Inflammatory macrophage treated with lipopolysaccharide for 4 hours (primary cell): Measurements from ENCODE around the gene TRAF6.
A peak's percentile ranks its signal among the peaks of the same experiment; 100 is the strongest.

Experiments
- DNase-seq: peaks from one replicate; pipeline ENCODE4 v3.0.0-alpha.2; 2020

Gene TRAF6

DNA sequence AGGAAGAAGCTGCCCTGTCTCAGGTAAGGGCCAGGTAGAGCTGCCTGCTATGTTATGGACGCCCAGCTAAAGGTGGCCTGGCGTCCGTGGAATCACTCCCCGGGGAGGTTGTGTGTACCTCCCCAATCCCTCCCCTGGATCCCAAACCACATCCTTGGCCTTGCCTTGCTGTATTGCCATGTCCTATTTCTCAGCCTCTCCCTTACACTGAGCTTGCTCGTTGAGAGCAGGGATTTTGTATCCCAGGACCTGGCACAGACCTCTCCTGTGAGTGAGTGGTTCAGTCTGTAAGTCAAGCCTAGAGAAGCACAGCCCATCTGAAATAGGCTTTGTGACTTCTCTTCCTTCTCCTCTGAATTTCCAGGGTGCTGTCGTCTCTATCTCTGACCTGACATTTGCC is 53.9 kb downstream of the TRAF6 start:
- no peak for DNase-seq

DNA sequence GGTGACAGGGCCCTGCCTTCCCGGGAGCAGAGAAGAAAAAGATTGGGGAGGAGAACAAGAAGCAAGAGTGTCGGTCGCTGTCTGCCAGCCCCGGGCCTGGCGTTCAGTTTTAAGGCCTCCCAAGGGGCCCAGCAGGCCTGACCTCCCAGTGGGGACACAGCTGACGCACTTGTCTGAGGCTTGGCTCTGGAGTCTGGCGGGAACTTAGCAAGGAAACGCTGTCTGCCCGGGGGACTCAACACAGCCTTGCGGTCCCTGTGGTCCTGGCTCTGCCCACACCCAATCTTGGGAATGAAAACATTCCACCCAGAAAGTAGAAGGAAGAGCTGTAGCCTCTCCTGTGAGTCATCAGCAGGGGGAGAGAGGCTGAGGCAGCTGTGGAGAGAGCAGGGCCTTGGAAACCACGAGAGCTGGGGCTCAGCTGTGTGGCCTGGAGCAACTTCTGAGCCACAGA is 54.4 kb downstream of the TRAF6 start:
- DNase-seq: peak; percentile 19

DNA sequence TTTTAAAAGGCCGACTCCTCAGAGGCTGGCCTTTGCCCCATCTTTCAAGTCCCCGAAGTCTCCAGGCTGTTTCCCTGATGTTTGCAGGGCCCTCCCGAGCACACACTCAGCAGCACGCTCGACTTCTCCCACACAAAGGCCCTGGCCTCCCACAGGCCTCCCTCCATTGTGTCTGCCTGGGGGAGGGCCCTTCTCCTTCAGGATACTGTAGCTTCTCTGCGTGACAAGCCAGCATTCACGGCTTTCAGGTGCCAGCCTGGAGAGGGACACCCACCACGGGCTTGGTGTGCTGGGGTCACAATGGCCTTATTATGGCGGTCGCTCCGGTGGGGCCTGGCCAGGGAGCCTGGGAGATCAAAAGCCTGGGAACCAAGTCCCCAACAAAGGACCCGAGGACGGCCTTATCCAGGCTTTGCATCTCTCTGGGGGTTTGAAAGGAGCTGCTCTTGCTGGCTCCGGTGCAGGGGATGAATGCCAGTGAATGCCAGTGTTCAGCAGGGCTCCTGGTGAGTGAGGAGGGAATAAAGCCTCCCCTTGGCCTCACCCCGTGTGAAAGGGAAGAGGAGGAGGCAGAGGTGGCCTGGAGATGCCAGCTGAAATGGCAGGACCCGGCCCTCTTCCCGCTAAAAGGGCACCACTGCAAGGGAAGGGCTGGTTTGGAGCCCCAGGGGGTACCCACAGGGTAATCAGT is 55.0 kb downstream of the TRAF6 start:
- no peak for DNase-seq

DNA sequence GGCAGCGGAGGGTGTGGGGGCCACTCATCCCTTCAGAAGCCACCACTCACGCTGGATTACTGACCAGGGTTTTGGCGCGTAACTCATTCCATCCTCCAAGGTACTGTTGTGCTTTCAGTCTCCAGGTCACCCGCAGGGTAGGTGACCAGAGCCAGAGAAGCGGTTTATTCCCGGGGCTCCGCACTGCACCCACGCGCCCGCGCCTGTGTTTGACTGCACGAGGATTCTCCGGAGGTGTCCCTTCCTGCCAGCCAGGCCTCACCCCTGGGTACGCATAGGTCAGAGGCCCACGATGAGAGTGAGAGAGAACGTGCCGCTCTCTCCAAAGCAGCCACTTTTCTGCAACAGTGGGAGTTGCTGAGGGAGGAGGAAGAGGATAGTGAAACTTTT is 55.5 kb downstream of the TRAF6 start:
- no peak for DNase-seq

DNA sequence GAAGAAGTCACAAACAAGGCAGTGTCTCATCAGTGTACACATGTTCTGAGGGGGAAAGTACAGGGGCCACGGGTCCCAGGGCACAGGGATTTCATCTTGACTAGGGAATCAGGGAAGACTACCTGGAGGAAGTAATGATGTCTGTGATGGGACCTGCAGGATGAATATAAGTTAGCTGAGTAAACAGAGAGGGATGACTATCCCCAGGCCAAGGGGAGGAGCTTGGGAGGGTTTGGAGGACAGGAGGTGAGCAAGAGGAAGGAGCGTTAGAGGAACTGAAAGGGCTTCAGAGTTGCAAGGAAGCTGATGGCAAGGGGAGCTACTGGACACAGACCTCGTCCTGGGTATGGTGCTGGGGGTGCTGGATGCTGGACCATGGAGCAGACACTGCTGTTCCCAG is 56.4 kb downstream of the TRAF6 start:
- peak; percentile 73 for DNase-seq

DNA sequence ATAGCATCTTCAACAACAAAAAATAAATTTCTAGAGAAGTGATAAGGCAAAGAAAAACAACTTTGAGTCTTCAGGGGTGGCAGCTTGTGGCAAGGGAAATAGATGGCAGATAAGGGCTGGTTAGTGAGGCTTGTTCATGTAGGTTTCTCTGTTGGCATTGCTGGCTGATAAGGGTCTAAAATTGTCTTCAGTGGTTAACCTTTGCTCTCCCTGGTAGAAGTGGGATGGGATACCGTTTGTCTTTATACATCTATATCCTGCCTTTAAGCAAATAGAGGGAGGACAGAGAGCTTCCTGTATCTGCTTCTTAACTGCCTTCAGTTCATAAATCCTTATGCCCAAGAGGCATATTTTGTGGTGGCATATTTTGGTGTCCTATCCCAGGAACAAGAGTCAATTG is 57.1 kb downstream of the TRAF6 start:
- DNase-seq: no peak

DNA sequence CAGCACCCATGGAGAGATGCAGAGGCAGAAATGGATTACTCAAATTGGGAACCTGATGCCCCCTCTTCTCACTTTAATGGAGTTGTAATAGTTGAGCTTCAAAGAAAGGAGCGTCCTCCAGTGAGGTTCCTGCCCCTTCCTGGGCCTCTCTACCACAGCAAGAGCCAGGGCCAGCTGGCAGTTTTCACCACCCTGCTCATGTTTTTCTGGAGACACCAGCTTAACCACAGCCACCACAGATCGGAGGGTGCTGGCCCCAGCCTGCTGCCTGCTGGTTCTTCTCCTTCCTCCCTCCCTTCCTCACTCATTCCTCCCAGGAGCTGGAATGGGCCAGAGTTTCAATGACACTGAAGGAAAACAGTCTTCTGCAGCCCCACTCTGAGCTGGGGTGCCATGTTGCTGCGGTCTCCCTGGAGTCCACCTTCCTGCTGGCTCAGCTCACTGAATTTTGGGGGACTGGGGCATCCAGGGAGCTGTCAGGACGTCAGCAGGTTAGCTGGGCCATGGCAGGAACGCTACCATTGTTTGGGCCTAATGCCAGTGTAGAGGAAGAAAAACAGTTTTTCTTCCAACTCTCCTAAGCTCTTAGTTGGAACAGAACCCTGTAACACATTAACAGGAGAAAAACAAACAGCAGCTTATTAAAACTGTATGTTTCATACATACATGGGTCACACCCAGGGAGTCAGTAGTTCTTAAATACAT is 57.7 kb downstream of the TRAF6 start:
- no peak for DNase-seq

DNA sequence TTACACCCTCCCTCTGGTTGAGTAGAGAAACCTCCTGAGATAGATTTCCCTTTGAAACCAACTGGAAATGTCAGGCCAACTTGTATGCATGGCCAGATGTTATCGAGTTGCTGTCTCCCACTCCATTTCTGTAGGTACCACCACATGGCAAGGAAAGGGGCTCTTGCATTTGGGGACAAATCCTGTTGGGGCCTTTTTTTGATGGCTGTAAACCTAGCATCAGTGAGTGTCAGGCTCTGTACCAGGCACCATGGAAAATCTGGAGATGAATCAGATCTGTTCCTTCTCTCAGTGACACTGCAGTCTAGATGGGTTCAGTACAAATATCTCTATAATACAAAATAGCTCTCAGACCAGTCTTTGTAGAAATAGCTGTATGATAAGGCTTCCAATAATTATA is 58.4 kb downstream of the TRAF6 start:
- no peak for DNase-seq

DNA sequence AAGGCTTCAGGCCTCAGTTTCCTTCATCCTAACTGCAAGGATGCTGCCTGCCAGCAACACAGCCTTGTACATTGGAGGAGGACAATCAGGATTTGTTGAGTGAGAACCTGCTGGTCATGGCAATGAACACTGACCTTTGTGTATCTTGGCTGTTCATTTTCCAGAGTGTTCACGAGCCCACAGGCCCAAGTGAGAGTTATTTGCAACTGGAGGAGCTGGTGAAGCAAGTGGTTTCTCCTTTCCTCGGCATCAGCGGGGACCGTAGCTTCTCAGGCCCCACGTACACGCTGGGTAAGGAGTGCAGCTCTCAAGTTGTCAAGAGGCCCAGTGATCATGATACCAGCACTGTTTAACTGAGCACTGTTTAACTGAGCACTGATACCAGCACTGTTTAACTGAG is 59.0 kb downstream of the TRAF6 start:
- no peak for DNase-seq

DNA sequence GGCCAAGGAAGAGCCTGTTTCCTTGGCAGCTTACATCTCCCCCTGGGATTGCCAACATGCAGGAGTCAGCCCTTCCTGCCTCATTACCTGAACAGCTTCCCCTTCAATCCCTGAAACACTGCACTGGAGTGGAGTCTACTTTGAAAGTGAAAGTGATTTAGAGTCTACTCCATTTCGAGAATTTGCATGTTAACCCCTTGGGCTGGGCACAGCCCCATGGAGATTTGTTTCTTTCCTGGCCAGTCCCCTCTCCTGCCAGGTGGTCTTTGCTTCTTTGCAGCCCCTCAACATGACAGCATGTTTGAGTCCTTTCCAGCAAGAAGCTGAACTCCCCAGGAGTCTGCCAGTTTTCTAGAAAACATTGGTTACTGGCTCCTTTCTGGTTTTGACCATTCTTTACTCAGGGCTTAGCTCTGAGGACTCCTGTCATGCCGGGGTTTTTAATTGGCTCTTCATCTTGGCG is 59.9 kb downstream of the TRAF6 start:
- peak; percentile 42 for DNase-seq

DNA sequence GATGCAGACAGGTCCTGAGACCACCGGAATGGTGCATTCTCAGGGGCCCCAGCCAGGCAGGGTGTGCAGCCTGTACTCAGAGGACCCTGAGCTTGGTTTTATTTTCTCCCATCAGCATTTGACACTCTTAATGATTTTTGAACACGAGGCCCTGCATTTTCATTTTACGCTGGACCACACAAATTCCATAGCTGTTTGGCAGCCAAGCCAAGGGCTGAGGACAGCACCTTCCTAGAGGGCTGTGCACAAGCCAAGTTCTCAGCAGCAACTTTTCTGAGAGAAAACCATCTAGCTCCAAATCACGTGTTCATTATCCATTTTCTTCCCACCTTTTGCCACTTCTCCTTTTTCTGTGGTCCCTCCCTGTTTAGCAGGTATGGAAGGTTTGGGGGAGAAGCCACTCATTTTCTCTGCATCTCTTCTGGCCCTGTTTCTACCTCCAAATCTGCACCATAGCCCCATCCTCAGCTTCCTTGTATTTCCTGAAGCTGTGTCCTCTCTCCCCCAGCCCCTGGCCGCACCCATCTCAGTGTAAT is 60.4 kb downstream of the TRAF6 start:
- no peak for DNase-seq

DNA sequence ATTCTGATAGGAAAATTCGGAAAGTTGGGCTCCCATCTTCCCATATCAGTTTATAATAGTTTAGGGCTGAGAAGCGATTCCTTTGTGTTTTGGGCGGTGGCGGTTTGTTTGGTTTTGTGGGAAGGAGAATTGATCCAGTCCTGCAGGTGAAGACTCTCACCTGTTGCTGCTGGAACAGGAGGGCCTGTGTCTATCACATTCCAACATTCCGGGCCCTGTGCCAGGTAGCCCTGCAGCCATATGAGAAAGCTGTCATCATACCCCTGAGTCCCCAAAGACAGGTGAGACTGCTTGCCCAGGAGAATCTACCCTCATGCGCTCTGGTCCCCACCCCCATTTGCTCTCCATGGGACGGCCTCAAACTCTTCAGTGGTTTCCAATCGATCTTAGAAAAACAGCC is 62.1 kb downstream of the TRAF6 start:
- DNase-seq: no peak

DNA sequence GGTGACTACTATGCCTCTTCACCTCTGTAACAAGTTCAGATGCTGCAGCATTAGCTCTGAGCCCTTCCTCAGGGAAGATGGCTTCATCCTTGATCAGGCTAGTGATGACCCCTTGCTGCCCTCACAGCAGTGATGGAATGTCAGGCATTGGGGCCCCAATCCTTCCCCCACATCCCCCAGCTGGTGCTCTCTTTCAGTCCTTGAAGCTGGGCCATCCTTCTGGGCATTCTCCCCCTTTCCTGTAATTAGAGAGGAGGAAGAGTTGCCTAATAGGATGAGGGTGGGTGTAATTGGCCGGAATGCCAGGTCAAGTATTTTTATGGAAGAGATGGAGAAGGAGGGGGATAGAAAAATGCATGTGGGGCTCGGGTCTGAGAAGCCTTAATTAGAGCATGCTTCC is 62.6 kb downstream of the TRAF6 start:
- DNase-seq: no peak

DNA sequence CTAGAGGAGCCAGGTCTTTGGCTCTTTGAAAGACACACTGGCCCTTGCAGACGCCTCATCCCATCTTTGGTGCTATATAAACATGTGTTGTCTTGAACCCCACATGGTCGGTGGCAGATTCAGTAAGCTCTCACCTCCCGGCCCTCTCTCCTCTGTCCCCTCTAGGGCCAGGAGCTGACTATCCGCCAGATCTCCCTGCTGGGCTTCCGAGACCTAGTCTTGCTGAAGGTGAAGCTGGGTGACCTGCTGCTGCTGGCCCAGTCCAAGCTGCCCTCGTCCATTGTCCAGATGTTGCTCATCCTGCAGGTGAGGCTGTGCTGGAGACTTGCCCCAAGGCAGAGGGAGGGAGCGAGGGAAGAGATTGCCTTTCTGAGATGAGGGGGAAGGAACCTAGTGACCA is 63.9 kb downstream of the TRAF6 start:
- no peak for DNase-seq

DNA sequence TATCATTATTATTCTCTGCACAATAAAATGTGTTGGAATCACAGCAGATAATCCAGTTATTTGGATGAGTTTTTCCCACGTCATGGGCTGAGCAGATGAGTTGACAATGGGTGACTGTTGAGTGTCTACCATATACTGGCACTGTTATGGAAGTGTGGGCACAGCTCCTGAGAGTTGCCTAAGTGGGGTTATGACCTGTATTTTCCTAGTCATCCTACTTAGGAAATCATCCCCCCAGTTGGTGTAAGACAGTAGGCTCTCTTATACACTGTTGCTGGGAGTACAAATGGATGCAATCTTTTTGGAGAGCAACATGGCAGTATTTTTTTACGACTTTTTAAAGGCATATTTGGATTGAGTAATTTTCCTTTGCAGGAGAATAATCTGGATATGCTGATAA is 66.4 kb downstream of the TRAF6 start:
- peak; percentile 53 for DNase-seq

DNA sequence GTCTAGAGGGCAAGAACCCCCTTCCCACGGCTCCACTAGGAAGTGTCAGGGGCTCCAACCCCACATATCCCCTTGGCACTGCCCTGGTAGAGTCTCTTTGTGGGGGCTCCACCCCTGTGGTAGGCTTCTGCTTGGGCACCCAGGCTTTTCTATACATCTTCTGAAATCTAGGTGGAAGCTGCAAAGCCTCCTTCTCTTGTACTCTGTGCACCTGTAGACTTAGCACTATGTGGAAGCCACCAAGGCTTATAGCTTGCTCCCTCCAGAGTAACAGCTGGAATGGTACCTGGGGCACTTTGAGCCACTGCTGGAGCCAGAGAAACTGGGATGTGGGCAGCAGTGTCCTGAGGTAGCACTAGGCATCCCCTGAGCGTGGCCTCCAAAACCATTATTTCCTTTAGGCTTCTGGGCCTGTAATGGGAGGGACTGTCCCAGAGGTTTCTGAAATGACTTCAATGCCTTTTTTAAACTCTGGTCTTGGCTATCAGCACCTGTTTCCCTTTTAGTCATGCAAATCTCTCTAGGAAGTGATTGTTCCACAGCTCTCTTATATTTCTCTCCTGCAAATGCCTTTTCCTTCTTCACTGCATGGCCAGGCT is 68.4 kb downstream of the TRAF6 start:
- no peak for DNase-seq

DNA sequence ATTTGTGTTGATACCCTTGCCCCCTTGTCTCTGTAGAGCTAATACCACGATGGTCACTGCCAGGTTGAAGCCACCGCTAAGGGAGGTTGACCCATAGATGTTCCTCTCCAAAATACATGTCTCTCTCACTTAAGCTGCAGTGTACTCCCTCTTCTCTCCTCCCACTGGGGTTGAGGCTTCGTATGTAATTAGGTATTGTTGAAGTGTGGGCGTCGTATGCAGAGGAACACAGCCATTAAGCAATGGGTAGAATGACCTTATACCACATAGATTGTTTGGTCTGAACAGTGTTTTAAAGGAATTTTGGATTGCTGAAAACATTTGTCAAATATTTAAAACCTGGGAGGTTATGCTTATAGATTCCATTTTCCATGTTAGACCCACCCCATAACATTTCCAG is 71.9 kb downstream of the TRAF6 start:
- no peak for DNase-seq

DNA sequence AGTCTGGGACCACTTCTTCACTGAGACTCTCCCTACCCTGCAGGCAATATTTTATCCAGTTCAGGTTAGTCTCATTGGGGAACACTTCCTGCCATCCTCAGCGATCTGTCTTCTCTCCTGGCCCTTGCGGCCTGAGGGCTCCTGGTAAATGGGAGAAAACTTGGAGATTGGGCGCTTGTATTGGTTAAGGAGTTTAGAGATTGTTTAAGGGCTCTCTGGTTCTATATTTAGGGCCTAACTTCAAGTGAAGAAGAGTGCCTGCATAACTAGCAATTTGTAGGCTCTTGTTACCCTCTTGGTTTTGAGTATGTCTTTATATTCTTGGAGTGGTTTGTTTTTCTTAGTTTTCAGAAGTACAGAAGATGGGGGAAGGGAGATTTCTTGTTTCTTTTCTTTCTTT is 72.7 kb downstream of the TRAF6 start:
- no peak for DNase-seq
